ENCODE data around the gene TMC8.

TMC8 gene

DNA sequence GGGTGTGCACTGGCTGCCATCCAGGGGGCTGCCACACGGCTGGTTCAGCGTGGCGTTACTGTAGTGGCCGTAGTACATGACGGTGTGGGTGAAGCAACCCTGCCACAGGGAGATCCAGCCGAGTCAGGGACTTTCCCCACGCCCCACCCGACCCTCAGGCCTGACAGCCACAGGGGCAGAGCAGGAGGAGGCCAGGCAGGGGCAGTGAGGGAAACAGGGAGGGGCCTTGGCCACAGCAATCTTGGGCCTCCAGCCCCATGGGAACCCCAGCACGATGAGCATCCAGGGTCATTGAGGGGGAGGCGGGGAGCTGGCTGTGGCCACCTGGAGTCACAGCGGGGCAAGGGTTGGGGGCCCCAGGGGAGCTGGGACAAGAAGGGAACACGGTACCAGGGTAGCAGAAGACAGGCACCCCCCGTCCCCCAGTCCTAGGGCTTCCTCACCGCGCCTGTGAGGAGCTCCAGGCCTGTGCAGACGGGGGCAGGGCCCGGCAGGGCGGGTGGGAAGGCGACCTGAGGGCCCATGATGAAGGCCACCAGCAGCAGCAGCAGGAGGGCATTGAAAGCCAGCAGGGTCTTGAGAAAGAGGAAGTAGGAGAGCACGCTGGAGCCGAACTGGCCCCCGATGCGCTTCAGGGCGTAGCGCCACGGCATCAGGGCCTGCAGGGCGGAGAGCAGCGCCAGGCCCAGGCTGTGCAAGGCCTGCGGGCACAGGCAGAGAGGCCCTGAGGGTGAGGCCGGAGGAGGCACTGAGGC lies 6.3 kb upstream of the TMC8 start:
- no peak for DNase-seq (ENCODE audit: low read depth)
- TF ChIP-seq, protein P1, sequence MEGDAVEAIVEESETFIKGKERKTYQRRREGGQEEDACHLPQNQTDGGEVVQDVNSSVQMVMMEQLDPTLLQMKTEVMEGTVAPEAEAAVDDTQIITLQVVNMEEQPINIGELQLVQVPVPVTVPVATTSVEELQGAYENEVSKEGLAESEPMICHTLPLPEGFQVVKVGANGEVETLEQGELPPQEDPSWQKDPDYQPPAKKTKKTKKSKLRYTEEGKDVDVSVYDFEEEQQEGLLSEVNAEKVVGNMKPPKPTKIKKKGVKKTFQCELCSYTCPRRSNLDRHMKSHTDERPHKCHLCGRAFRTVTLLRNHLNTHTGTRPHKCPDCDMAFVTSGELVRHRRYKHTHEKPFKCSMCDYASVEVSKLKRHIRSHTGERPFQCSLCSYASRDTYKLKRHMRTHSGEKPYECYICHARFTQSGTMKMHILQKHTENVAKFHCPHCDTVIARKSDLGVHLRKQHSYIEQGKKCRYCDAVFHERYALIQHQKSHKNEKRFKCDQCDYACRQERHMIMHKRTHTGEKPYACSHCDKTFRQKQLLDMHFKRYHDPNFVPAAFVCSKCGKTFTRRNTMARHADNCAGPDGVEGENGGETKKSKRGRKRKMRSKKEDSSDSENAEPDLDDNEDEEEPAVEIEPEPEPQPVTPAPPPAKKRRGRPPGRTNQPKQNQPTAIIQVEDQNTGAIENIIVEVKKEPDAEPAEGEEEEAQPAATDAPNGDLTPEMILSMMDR (conservative IDR thresholded peaks at IDR 0.05; ENCODE audit: control insufficient read depth, insufficient read depth, low read depth, low read length) = no peak
- no peak overlapping the region for H3K4me3 ChIP-seq (ENCODE audit: control insufficient read depth, low read depth, low read length)

DNA sequence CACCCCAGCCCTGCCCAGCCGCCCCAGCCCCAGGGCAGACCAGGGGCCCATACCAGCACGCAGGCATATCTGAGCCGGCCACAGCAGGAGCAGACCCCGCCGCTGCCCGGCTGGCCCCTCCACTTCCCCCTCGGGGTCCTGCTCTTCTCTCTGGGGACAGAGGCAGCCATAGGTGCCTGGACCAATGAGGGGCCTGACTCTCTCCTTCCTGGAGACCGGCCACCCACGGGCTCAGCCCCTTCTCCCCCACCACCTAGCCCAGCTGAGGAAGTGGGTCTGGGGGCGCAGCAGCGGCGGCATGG lies 5.8 kb upstream of the TMC8 start:
- H3K4me3 ChIP-seq (ENCODE audit: control insufficient read depth, low read depth, low read length) = no peak overlapping the region
- TF ChIP-seq, protein P1 (conservative IDR thresholded peaks at IDR 0.05; ENCODE audit: control insufficient read depth, insufficient read depth, low read depth, low read length) = no peak

DNA sequence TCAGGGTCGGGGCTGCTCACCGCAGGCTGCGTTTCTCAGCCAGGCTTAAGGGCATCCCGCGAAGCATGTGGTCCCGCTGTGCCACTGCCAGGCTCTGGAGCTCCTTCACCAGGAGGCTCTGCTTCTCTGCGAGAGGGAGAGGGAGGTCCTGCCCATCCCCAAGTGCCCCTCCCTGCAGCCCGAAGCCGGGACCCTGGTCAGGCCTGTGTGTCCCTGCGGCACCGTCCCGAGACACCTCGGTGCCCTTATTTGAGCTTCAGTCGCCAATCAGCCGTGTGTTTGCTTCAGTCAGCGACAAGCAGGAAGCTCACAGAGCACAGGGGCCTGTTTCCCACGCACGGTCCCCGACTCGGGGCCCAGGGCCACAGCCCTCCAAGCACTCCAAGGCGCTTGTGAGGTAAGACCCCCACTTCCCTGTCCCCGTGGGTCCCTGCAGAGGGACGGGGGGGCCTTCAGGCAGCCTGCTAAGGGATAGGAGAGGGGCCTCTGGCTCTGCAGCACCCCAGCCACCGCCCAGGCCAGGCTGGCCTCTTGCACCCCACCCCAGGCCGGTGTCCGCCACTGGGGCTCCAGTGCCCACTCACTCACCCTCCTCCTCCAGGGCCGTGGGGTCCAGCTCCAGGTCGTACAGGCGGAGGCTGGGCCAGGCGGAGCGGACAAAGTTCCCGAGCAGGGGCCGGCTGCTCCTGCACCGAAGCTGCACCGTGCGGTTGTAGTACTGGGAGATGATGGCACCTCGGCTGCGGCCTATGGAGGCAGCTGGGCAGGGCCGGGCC lies 5.2 kb upstream of the TMC8 start:
- DNase-seq (ENCODE audit: low read depth) = no peak
- TF ChIP-seq, protein P1 (conservative IDR thresholded peaks at IDR 0.05; ENCODE audit: control insufficient read depth, insufficient read depth, low read depth, low read length) = no peak
- no peak overlapping the region for H3K4me3 ChIP-seq (ENCODE audit: control insufficient read depth, low read depth, low read length)

More for the DNA sequence above, 5.8 kb upstream of the TMC8 start:
- no peak for DNase-seq (ENCODE audit: low read depth)

DNA sequence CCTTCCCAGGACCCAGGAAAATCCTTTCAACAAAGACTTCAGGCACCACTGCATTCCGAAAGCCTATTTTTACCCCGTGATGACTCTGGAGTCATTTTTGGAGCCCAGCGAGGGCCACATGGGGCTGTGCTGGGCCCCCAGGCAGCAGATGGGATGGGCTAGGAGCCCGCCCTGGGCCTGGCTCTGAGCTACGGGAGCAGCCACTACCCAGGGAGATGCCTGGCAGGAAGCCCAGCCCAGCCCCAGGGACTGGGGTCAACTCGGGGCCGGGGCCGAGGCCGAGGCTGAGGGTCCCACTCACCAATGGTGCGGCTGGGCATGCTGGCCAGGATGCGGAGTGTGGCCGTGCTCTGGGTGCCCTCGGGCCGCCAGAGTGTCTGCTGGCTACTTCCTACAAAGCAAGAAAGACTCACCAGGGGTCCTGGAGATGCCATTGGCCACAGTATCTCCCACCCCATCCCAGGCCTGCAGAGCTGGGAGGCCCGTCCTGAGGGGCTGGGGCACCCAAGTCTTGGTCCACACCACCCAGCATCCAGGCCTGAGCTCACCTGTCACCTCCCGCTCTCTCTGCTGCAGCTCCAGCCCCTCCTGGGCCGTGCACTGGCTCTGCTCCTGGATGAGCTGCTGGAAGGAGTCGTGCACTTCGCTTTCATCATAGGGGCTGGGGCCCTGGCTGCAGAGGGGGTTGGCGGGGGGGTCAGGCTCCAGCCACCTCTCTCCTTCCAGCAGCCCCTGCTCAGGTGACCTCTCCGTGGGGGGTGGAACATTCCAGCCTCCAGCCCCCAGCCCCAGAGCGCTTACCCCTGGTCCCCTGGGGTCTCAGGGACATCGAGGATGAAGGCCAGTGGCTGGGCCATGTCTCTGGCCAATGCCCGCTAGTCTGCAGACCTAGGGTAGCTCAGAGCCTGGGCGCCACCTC lies 4.3 kb upstream of the TMC8 start:
- TF ChIP-seq, protein P1 (conservative IDR thresholded peaks at IDR 0.05; ENCODE audit: control insufficient read depth, insufficient read depth, low read depth, low read length) = no peak
- no peak for DNase-seq (ENCODE audit: low read depth)
- H3K4me3 ChIP-seq (ENCODE audit: control insufficient read depth, low read depth, low read length) = no peak overlapping the region

DNA sequence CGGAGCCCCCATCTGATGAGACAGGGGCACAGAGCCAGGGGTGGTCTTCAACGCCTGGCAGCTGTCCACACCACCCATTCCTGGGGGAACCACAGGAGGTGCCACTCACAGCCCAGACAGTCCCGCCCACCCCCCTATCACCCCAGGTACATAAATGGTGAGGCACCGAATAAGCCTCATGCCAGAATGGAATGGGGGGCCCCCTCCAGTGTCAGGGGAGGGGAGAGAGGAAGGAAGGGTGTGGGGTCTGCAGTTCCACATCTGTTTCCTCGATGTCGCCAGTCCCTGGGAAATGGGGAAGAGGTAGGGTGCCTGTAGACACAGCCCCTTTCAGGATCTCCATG lies 3.7 kb upstream of the TMC8 start:
- TF ChIP-seq, protein P1 (conservative IDR thresholded peaks at IDR 0.05; ENCODE audit: control insufficient read depth, insufficient read depth, low read depth, low read length) = no peak
- no peak overlapping the region for H3K4me3 ChIP-seq (ENCODE audit: control insufficient read depth, low read depth, low read length)
- no peak for DNase-seq (ENCODE audit: low read depth)

DNA sequence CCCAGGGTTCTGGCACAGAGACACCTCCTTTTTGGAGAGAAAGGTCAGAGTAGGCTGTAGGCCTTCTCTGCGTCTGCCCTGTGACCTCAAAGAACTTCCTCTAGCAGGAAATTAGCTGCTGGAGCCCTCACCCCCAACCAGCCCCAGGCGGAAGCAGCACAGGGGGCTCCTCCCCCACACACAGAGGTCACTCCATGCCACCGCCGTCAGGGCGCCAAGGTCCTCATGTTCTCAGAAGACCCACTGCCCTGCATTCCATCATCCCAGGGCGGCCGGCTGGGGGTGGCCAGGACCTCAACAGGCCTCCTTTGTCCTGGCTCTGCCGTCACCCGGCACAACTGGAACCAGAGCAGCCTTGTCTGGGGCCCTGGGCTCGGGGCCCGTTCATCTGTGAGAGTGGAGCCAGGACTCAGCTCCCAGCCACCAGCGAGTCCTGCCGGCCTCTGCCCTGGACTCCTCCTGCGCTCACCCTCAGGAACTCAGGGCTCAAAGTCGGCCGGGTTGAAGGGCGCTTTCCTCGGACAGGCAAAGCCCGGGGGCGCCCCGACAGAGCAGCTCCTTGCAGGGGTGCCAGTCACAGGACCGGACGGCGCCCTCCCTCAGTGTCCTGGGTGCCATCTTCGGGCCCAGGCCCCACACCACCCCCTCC lies 3.2 kb upstream of the TMC8 start:
- TF ChIP-seq, protein P1 (conservative IDR thresholded peaks at IDR 0.05; ENCODE audit: control insufficient read depth, insufficient read depth, low read depth, low read length) = no peak
- no peak for DNase-seq (ENCODE audit: low read depth)
- H3K4me3 ChIP-seq (ENCODE audit: control insufficient read depth, low read depth, low read length) = no peak overlapping the region
